IMR-90 (cell line): ENCODE results near the gene JPT1. TPM values are rescaled to one million over a fixed set of nuclear protein-coding genes. Genes with fewer than 3 reads are reported as not detected.
A peak's percentile ranks its signal among the peaks of the same experiment; 100 is the strongest.

Experiments used
- ATAC-seq: fragments of 200-7000 bp; cut with Tn5 transposase; 2 replicates; pipeline ENCODE4 v1.9.1; 2020; ENCODE audit warnings: low read depth, mild to moderate bottlenecking, moderate library complexity
- BruUV-seq: library from RNA; stranded (reverse); fragments of 400-500 nt; replicated peaks from 2 replicates; lab custom pipeline; 2021; lab: Mats Ljungman, UMichigan
- CTCF ChIA-PET: fragments of 300-600 bp; formaldehyde crosslinking; extraction: SDS; loops from one replicate; lab custom pipeline; 2021; ENCODE audit warnings: antibody characterized with exemption; lab: Yijun Ruan, JAX
- POLR2A ChIA-PET: fragments of 300-600 bp; sonication (Branson Sonifier 250); formaldehyde crosslinking; loops from one replicate; lab custom pipeline; 2022; ENCODE audit warnings: antibody characterized with exemption; ENCODE audit not compliant: unreplicated experiment; lab: Charles Lee
- DNase-seq: peaks from one replicate; pipeline ENCODE4 v3.0.0; 2013
- H2AFZ ChIP-seq: replicated peaks from 2 replicates; pipeline ENCODE3; 2013; ENCODE audit warnings: low read length, mild to moderate bottlenecking; ENCODE audit not compliant: poor library complexity
- H2AK5ac ChIP-seq: 2 replicates; pipeline ENCODE4 v1.6.1; 2013; ENCODE audit warnings: low read depth, low read length, inconsistent platforms
- H2AK9ac ChIP-seq: replicated peaks from 2 replicates; pipeline ENCODE3; 2013; ENCODE audit warnings: mild to moderate bottlenecking, low read depth, low read length, moderate library complexity; ENCODE audit not compliant: poor library complexity
- H2BK120ac ChIP-seq: 2 replicates; pipeline ENCODE4 v1.6.1; 2013; ENCODE audit warnings: low read depth, low read length, inconsistent platforms
- H2BK15ac ChIP-seq: 3 replicates; pipeline ENCODE4 v1.6.1; 2013; ENCODE audit warnings: low read depth, low read length, inconsistent platforms
- H2BK20ac ChIP-seq: 2 replicates; pipeline ENCODE4 v1.6.1; 2013; ENCODE audit warnings: low read depth, mild to moderate bottlenecking, inconsistent platforms, low read length, moderate library complexity
- H2BK5ac ChIP-seq: 2 replicates; pipeline ENCODE4 v1.6.1; 2013; ENCODE audit warnings: mild to moderate bottlenecking, low read depth, low read length, inconsistent platforms; ENCODE audit not compliant: poor library complexity, severe bottlenecking
- H3K14ac ChIP-seq: replicated peaks from 2 replicates; pipeline ENCODE4 v1.6.1; 2013; ENCODE audit warnings: low read depth, low read length, inconsistent platforms
- H3K18ac ChIP-seq: 2 replicates; pipeline ENCODE4 v1.6.1; 2013; ENCODE audit warnings: low read depth, low read length, control low read depth
- H3K23ac ChIP-seq: 2 replicates; pipeline ENCODE4 v1.6.1; 2013; ENCODE audit warnings: low read depth, low read length, inconsistent platforms
- H3K27ac ChIP-seq: 2 replicates; pipeline ENCODE4 v1.5.1; 2013; ENCODE audit warnings: mild to moderate bottlenecking, control low read depth, low read length; ENCODE audit not compliant: insufficient read depth
- H3K27me3 ChIP-seq: 2 replicates; pipeline ENCODE4 v1.6.1; 2013; ENCODE audit warnings: low read length; ENCODE audit not compliant: control insufficient read depth, insufficient read depth
- H3K36me3 ChIP-seq: 2 replicates; pipeline ENCODE4 v1.6.1; 2013; ENCODE audit warnings: low read length, mixed read lengths; ENCODE audit not compliant: control insufficient read depth, insufficient read depth
- H3K4ac ChIP-seq: 2 replicates; pipeline ENCODE4 v1.6.1; 2013; ENCODE audit warnings: low read depth, low read length, inconsistent platforms
- H3K4me1 ChIP-seq: 2 replicates; pipeline ENCODE4 v1.6.1; 2013; ENCODE audit warnings: low read length, mixed read lengths; ENCODE audit not compliant: control insufficient read depth, insufficient read depth
- H3K4me2 ChIP-seq: 2 replicates; pipeline ENCODE4 v1.6.1; 2013; ENCODE audit warnings: low read depth, mild to moderate bottlenecking, control low read depth, low read length, moderate library complexity
- H3K4me3 ChIP-seq: 2 replicates; pipeline ENCODE4 v1.5.1; 2013; ENCODE audit warnings: low read depth, mild to moderate bottlenecking, control low read depth, low read length, moderate library complexity; ENCODE audit not compliant: insufficient read depth
- H3K56ac ChIP-seq: 2 replicates; pipeline ENCODE4 v1.6.1; 2013; ENCODE audit warnings: low read length, inconsistent platforms; ENCODE audit not compliant: insufficient read depth; ENCODE audit errors: extremely low read depth
- H3K79me1 ChIP-seq, 2 experiments: 2 replicates each; pipeline ENCODE4 v1.6.1; 2013; ENCODE audit warnings: low read length in 2 of 2, inconsistent platforms in 1 of 2, low read depth in 1 of 2
- H3K9ac ChIP-seq: 2 replicates; pipeline ENCODE4 v1.6.1; 2013; ENCODE audit warnings: low read depth, low read length, control low read depth
- H3K9me1 ChIP-seq: 2 replicates; pipeline ENCODE4 v1.6.1; 2013; ENCODE audit warnings: low read length, inconsistent platforms; ENCODE audit not compliant: insufficient read depth
- H3K9me3 ChIP-seq: 2 replicates; pipeline ENCODE4 v1.6.1; 2013; ENCODE audit warnings: low read length; ENCODE audit not compliant: control insufficient read depth, insufficient read depth
- H4K20me1 ChIP-seq: 2 replicates; pipeline ENCODE4 v1.6.1; 2013; ENCODE audit warnings: low read length, inconsistent platforms; ENCODE audit not compliant: insufficient read depth
- H4K5ac ChIP-seq: 2 replicates; pipeline ENCODE4 v1.6.1; 2013; ENCODE audit warnings: mild to moderate bottlenecking, low read depth, low read length, control low read depth
- H4K8ac ChIP-seq, 2 experiments: 2 replicates each; pipeline ENCODE4 v1.6.1; 2013; ENCODE audit warnings: low read depth in 2 of 2, low read length in 2 of 2, control low read depth in 1 of 2, inconsistent platforms in 1 of 2
- H4K91ac ChIP-seq: 2 replicates; pipeline ENCODE4 v1.6.1; 2013; ENCODE audit warnings: low read depth, low read length, inconsistent platforms; ENCODE audit not compliant: insufficient read depth
- BHLHE40 ChIP-seq: fragments of 150-350 bp; IDR thresholded peaks from 2 replicates; pipeline ENCODE4 v1.6.1; 2016; ENCODE audit warnings: mild to moderate bottlenecking, low read depth, low read length
- CEBPB ChIP-seq: IDR thresholded peaks from 2 replicates; pipeline ENCODE4 v1.6.1; 2012; ENCODE audit warnings: low read depth, low read length, improper control_type of control experiment
- CTCF ChIP-seq: conservative IDR thresholded peaks from 2 replicates; pipeline ENCODE4 v1.5.1; 2012; ENCODE audit warnings: mild to moderate bottlenecking, low read depth, low read length, improper control_type of control experiment
- ELK1 ChIP-seq: fragments of 150-350 bp; IDR thresholded peaks from 2 replicates; pipeline ENCODE4 v1.6.1; 2016; ENCODE audit warnings: low read depth, mild to moderate bottlenecking, low read length, moderate library complexity, borderline replicate concordance
- FOS ChIP-seq: fragments of 150-350 bp; IDR thresholded peaks from 2 replicates; pipeline ENCODE4 v1.6.1; 2016; ENCODE audit warnings: low read depth, low read length
- MAFK ChIP-seq: IDR thresholded peaks from 2 replicates; pipeline ENCODE4 v1.6.1; 2012; ENCODE audit warnings: low read depth, low read length, improper control_type of control experiment
- MAZ ChIP-seq: IDR thresholded peaks from 2 replicates; pipeline ENCODE4 v1.6.1; 2012; ENCODE audit warnings: low read depth, mild to moderate bottlenecking, low read length, improper control_type of control experiment, moderate library complexity, borderline replicate concordance
- MXI1 ChIP-seq: IDR thresholded peaks from 2 replicates; pipeline ENCODE4 v1.6.1; 2012; ENCODE audit warnings: low read depth, mild to moderate bottlenecking, low read length, moderate library complexity, borderline replicate concordance
- NFE2L2 ChIP-seq: fragments of 150-350 bp; IDR thresholded peaks from 2 replicates; pipeline ENCODE4 v1.6.1; 2016; ENCODE audit warnings: low read depth, mild to moderate bottlenecking, low read length
- POLR2A ChIP-seq: IDR thresholded peaks from 2 replicates; pipeline ENCODE4 v1.6.1; 2012; ENCODE audit warnings: mild to moderate bottlenecking, low read depth, low read length
- RCOR1 ChIP-seq: IDR thresholded peaks from 2 replicates; pipeline ENCODE4 v1.6.1; 2012; ENCODE audit warnings: mild to moderate bottlenecking, low read length, improper control_type of control experiment; ENCODE audit not compliant: insufficient replicate concordance
- RFX5 ChIP-seq: IDR thresholded peaks from 2 replicates; pipeline ENCODE4 v1.8.0; 2012; ENCODE audit warnings: low read depth, mild to moderate bottlenecking, low read length, moderate library complexity
- SMC3 ChIP-seq: fragments of 150-350 bp; IDR thresholded peaks from 2 replicates; pipeline ENCODE4 v1.6.1; 2016; ENCODE audit warnings: low read depth, mild to moderate bottlenecking, antibody characterized with exemption, low read length, moderate library complexity
- USF2 ChIP-seq: fragments of 150-350 bp; IDR thresholded peaks from 2 replicates; pipeline ENCODE4 v1.6.1; 2017; ENCODE audit warnings: mild to moderate bottlenecking, antibody characterized with exemption, low read length, low read depth
- WGBS, 2 experiments: methylation state at CpG; one replicate each; pipeline versions ENCODE4 v1.1.5 to v1.1.7; 2013; ENCODE audit warnings: missing lambda C conversion rate in 2 of 2; ENCODE audit not compliant: insufficient read length in 1 of 2; ENCODE audit errors: extremely low coverage in 2 of 2; 5-methylcytosine and 5-hydroxymethylcytosine counted together
- dilution Hi-C: fragments of 300-500 bp; cut with HindIII; formaldehyde crosslinking; loops from one replicate; pipeline ENCODE4 v1.14.3; 2018; ENCODE audit warnings: low sequenced_read_pairs; ENCODE audit not compliant: unreplicated experiment
- in situ Hi-C: fragments of 300-500 bp; cut with MboI; formaldehyde crosslinking; loops from 3 replicates; pipeline ENCODE4 v1.14.3; 2019; ENCODE audit warnings: low sequenced_read_pairs, inconsistent platforms, mixed read lengths
- intact Hi-C: fragments of 100-400 bp; cut with micrococcal nuclease; formaldehyde crosslinking; loops from 2 replicates; pipeline ENCODE4 v1.10.0; 2022
- polyA plus RNA-seq, 3 experiments: library from polyadenylated mRNA; depleted of rRNA; stranded (reverse); fragments of >200 nt; gene quantifications; 2 replicates each; pipeline ENCODE4 v1.2.3, GENCODE V29; 2012; ENCODE audit warnings: low replicate concordance in 1 of 3
- total RNA-seq: library from RNA; depleted of rRNA; stranded (reverse); fragments of >200 nt; gene quantifications from 2 replicates; pipeline ENCODE4 v1.2.3, GENCODE V29; 2012

The JPT1 gene
- total and polyA plus RNA-seq, 2 of the 4 experiments (the other 2 are of a cell fraction) = 118 to 272 TPM

- Histone ChIP-seq H4K5ac (peak overlapping the region; percentile 32; the same call in 1 of the 2 replicates), H2AFZ (no peak overlapping the region)
- WGBS, 2 experiments = 97% methylated on average over 6 of the region's 9 CpGs; no CpG with 5 or more reads in 1 of the 2 experiments
- TF ChIP-seq RCOR1 (no peak), MXI1 (no peak), CTCF (no peak), MAZ (no peak), SMC3 (no peak), RFX5 (no peak), FOS (no peak), ELK1 (no peak), MAFK (no peak), BHLHE40 (no peak), NFE2L2 (no peak), CEBPB (no peak), POLR2A (no peak), USF2 (no peak)
These were observed 29.9 kb upstream of the JPT1 start for GRCh38 chr17:75183999-75184884.

More at GRCh38 chr17:75183999-75184884, 29.9 kb upstream of the JPT1 start:
- H2BK120ac ChIP-seq = no peak overlapping the region
- no peak overlapping the region for H3K4me2 ChIP-seq
- POLR2A ChIA-PET = interaction anchor here (0.5 to 0.6 kb wide), 3 partner anchors 18 to 127 kb away, joined by 3 to 6 read pairs (median 5); no protein-coding TSS in a partner anchor
- H4K91ac ChIP-seq = no peak overlapping the region
- H3K27ac ChIP-seq = no peak overlapping the region
- H3K23ac ChIP-seq = no peak overlapping the region
- CTCF ChIA-PET = no interaction called here
- H2BK20ac ChIP-seq = no peak overlapping the region
- no peak overlapping the region for H3K14ac ChIP-seq
- intact Hi-C loops (no loop called here), dilution Hi-C loops (no loop called here), in situ Hi-C loops (no loop called here)
- BruUV-seq = no TSS peak
- H4K20me1 ChIP-seq = peaks cover 30% of the 10 kb centered on the region
- no peak overlapping the region for H2BK5ac ChIP-seq
- no peak overlapping the region for H3K56ac ChIP-seq
- H2AK9ac ChIP-seq = peak overlapping the region; percentile 15
- ATAC-seq (no peak), DNase-seq (no peak)
- peaks cover 6% of the 10 kb centered on the region; the same call in 1 of the 2 replicates for H3K9me1 ChIP-seq
- peaks cover 7% of the 10 kb centered on the region for H3K36me3 ChIP-seq
- peaks cover 3 to 19% of the 10 kb centered on the region in 2 experiments; a peak in 3 of 4 replicates for H3K79me1 ChIP-seq
- H3K4me3 ChIP-seq = no peak overlapping the region
- no peaks in the 10 kb centered on the region for H3K9me3 ChIP-seq
- H4K8ac ChIP-seq = peak overlapping the region; percentile 95 to 100; a peak in 3 of 4 replicates
- no peaks in the 10 kb centered on the region; the same call in 1 of the 2 replicates for H3K4me1 ChIP-seq
- peak overlapping the region; percentile 90 for H2AK5ac ChIP-seq
- H3K27me3 ChIP-seq = no peaks in the 10 kb centered on the region
- H3K9ac ChIP-seq = no peak overlapping the region
- H3K4ac ChIP-seq = no peak overlapping the region
- no peak overlapping the region for H3K18ac ChIP-seq
- H2BK15ac ChIP-seq = no peak overlapping the region
